Measurements from ENCODE around the gene CLASP1. TPM values are rescaled to one million over a fixed set of nuclear protein-coding genes. Genes with fewer than 3 reads are reported as not detected.
"Not testable (repeated sequence)": the region's sequence is repeated elsewhere in the genome, so short reads cannot be mapped to it uniquely, and the experiment has no call there.

CLASP1 gene
- total and polyA plus RNA-seq, 2 of the 8 experiments (the other 6 are each of a cell fraction or from before 2014, with no cell fraction given): 7.3 to 53.9 TPM

- not testable (repeated sequence) for H2BK120ac ChIP-seq (replicated peaks; ENCODE audit: low read depth, low read length); H2BK12ac ChIP-seq (ENCODE audit: low read depth, low read length); H3K4me1 ChIP-seq (replicated peaks in 1 of 4; ENCODE audit: control insufficient read depth in 3 of 4, insufficient read depth in 4 of 4, low read length in 3 of 4); H3K56ac ChIP-seq (replicated peaks; ENCODE audit: insufficient read length, low read depth, low read length); H3K23me2 ChIP-seq (ENCODE audit: low read depth, low read length); H2BK20ac ChIP-seq (ENCODE audit: low read length); H3K4me2 ChIP-seq (ENCODE audit: insufficient read depth in 1 of 2, low read depth in 2 of 2, low read length in 2 of 2); H3K27me3 ChIP-seq (replicated peaks in 1 of 4; ENCODE audit: control insufficient read depth in 3 of 4, extremely low read depth in 1 of 4, insufficient read depth in 3 of 4, low read length in 3 of 4); H3K4ac ChIP-seq (replicated peaks; ENCODE audit: insufficient read length, low read depth, low read length); H2BK15ac ChIP-seq (ENCODE audit: low read length); H3K79me1 ChIP-seq (ENCODE audit: low read depth, low read length); H4K20me1 ChIP-seq (replicated peaks in 1 of 2; ENCODE audit: control insufficient read depth in 1 of 2, insufficient read depth in 2 of 2, low read length in 2 of 2); H3K9me3 ChIP-seq (ENCODE audit: insufficient read depth in 2 of 2, low read depth in 1 of 2, low read length in 1 of 2); H3K14ac ChIP-seq (ENCODE audit: insufficient read length); H3K27ac ChIP-seq (ENCODE audit: low read depth, low read length); H4K5ac ChIP-seq (ENCODE audit: insufficient read length, low read depth, low read length); H2AFZ ChIP-seq (ENCODE audit: low read length); H3K18ac ChIP-seq (ENCODE audit: extremely low read depth, low read length); H4K8ac ChIP-seq (ENCODE audit: extremely low read depth, insufficient read depth, low read length); H3K79me2 ChIP-seq (ENCODE audit: control insufficient read depth in 1 of 2, insufficient read depth in 2 of 2, low read length in 2 of 2); H2BK5ac ChIP-seq (ENCODE audit: low read depth, low read length); H4K91ac ChIP-seq (replicated peaks; ENCODE audit: insufficient read length, low read length); H3K9ac ChIP-seq (replicated peaks in 1 of 4; ENCODE audit: extremely low read depth in 1 of 4, low read depth in 3 of 4, low read length in 3 of 4); DNase-seq (ENCODE audit: low read depth in 1 of 2, low spot score in 2 of 2); H3K4me3 ChIP-seq (ENCODE audit: extremely low read depth in 1 of 4, insufficient read depth in 2 of 4, low read depth in 3 of 4, low read length in 4 of 4); H3K23ac ChIP-seq (ENCODE audit: insufficient read length); H2AK5ac ChIP-seq (ENCODE audit: low read depth, low read length); FAIRE-seq
- WGBS, 2 experiments (ENCODE audit: extremely low coverage in 1 of 2, insufficient coverage in 1 of 2, insufficient read length in 1 of 2, insufficient replicate concordance in 2 of 2, low coverage in 1 of 2, low lambda C conversion rate in 2 of 2, missing lambda C conversion rate in 1 of 2): 88% methylated on average over 12 of the region's 12 CpGs; no CpG with 5 or more reads in 1 of the 2 experiments
- POLR2A ChIA-PET (ENCODE audit: partially characterized antibody): interaction anchor here (0.7 kb wide), 1 partner anchor 268 kb away, joined by 4 read pairs; no protein-coding TSS in a partner anchor
- H3K36me3 ChIP-seq (ENCODE audit: control insufficient read depth in 2 of 4, insufficient read depth in 4 of 4, low read length in 3 of 4): peaks cover 9 to 34% (median 33%) of the 10 kb centered on the region in 4 experiments; a peak in 7 of 8 replicates
- CTCF ChIA-PET (ENCODE audit: partially characterized antibody): interaction anchor here (0.6 to 2.5 kb wide), 4 partner anchors 10 to 58 kb away, joined by 3 to 10 read pairs (median 3); no protein-coding TSS in a partner anchor
Observed at GRCh38 chr2:121343828-121344399, 305.3 kb downstream of the CLASP1 start.

All from H1 (cell line).